Measurements from ENCODE around the gene TLR1.
"Not testable (repeated sequence)": the region's sequence is repeated elsewhere in the genome, so short reads cannot be mapped to it uniquely, and the experiment has no call there.

The TLR1 gene

GRCh38 chr4:38775326-38775725 is 29.3 kb downstream of the TLR1 start:
- DNase-seq: no peak

DNA sequence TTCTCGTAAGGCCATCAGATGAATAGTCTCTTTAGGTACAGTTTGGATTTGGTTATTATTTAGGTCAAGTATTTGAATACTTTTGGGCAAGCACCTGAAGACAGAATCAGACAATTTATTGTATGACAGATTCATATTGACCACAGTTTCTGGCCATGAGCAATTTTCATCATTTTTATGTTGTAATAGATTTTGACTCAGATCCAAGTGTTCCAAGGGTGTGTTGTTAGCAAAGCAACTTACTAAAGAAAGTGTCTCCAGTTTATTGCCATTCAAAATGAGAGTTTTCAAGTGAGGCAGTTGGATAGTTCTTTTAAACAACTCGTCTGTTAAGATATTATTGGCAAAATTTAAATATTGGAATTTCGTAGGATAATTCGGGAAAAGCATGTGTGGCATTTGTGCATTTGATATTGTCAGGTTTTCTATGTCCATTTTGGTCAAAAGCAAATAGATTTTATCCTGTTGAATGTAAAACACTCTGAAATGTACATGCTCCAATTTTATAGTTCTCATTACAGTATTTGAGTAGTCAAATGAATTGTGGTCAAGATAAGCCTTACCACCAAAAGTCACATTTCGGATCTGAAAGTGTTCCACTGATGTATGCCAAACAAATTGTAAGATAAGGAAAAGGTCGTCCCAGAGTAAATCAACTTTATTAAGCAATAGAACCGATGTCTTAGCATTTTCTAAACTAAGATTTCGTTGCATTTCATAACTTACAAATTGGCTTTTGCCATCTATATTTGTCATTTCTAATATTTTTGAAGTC is 30.2 kb downstream of the TLR1 start:
- DNase-seq: no peak

- DNase-seq: not testable (repeated sequence)
Observed at GRCh38 chr4:38770281-38770680, 34.3 kb downstream of the TLR1 start.

DNA sequence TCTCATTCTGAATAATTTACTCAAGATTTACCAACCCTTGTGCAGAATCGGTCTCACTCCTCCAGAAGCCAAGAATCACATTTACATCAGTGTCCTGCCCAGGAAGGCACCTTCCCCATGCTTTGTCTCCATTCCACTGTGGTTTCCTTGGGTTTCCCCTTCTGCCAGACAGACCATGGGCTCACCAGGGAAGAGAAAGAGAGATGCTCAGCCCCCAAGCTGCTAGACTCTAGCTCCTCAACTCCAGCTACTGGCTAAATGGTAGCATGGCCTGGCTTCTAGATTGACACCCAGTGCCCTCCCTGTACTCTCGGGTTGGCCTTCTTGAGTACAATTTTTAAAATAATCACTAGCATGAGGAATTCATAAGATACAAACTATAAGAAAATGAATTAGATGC is 34.7 kb downstream of the TLR1 start:
- DNase-seq: no peak

- no peak for DNase-seq
Observed at GRCh38 chr4:38769441-38769840, 35.1 kb downstream of the TLR1 start.

DNA sequence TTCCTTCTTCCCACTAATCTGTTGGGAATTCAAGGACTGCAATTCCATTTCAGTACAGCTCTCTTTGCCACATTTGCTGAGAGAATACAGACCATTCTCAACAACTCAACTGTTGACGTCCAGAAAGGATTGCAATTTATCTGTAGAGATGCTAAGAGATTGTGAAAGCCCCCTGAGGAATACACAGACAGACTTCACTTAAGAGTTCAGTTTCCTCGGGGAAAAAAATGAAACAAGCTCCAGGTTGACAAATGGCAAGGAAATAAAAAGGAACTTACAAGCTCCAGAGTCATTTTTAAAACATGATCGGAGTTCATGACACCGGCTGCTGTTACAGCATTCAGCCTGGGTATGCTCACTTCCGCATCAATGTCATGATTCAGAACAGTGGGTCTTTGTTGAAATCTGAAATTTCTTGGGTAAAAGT is 35.6 kb downstream of the TLR1 start:
- no peak for DNase-seq

DNA sequence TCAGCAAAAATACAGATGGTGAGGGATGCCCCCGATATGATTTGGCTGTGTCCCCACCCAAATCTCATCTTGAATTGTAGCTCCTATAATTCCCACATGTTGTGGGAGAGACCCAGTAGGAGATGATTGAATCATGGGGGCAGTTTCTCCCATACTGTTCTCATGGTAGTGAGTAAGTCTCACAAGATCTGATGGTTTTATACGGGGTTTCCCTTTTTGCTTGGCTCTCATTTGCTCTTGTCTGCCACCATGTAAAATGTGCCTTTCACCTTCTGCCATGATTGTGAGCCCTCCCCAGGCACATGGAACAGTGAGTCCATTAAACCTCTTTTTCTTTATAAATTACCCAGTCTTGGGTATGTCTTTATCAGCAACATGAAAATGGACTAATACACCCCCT is 37.7 kb downstream of the TLR1 start:
- DNase-seq: not testable (repeated sequence)

GRCh38 chr4:38765382-38765781 is 39.2 kb downstream of the TLR1 start:
- no peak for DNase-seq

- DNase-seq: no peak
Observed at GRCh38 chr4:38764277-38764676, 40.3 kb downstream of the TLR1 start.

- DNase-seq: no peak
Observed at GRCh38 chr4:38762560-38762959, 42.0 kb downstream of the TLR1 start.

- no peak for DNase-seq
Observed at GRCh38 chr4:38759790-38760122, 44.8 kb downstream of the TLR1 start.

DNA sequence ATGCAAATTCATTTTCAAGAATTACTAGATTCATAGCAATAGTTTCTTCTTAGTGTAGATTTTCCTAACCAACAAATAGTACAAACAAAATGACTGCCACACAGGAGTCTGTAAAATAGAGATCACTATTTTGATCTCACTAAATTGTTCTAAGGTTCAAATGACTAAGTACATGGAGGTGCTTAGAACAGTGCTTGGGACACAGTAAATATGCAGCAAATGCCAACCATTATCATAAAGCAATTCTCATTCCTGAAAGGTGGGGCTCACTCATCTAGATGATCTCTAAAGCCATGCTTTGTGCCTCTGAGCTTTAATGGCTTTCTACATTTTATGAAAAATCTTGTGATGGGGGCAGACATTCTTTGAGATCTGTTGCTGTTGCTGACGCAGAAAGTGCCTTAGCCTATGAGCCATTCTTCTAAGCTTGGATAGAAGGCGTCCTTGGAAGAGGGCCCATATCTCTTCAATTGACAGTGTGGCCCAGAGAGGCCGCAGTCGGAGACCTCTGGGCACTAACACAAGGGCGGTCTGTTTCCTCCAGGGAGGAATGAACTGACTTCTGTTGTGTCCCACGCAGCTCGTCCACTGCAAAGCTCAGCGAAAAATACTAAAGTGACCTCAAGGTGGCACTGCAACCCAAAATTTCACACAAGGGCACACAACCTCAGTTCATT is 45.3 kb downstream of the TLR1 start:
- peak; percentile 4 to 95 (median 80) for DNase-seq

- DNase-seq: no peak
Observed at GRCh38 chr4:38757945-38758600, 46.5 kb downstream of the TLR1 start.

DNA sequence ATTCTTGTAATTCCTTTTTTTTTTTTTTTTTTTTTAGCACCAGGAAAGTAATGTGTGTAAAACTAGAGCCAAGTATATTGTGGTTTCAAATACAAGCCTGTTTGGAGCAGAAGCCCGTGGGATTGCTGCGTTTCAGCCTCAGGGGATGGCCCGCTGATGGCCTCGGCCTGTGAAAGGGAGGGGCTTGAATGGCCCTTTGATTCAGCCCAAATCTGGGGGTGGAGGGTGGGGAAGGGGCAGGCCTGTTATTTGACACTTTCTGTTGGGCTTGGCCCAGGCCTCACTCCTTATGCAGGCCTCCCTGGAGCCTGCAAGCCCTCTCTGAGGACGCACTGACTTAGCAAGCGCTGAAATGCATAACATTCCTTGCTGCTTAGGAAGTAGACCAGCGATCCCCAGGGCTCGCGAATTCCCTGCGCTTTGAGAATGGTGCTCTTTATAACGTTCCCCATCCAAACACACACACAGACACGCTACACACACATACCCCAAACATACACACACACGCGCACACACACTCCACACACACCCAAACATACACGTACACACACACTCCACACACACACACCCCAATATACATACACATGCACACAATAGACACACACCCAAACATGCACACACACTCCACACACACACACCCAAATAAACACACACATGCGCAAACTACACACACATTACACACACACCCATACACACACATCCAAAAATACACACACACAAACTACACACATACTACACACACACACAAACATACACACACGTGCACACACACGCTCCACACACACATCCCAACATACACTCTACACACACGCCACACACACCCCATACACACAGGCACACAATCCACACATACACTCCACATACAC is 51.4 kb downstream of the TLR1 start:
- peak in 18 of 56 donors; percentile 6 to 38 (median 16) for DNase-seq

DNA sequence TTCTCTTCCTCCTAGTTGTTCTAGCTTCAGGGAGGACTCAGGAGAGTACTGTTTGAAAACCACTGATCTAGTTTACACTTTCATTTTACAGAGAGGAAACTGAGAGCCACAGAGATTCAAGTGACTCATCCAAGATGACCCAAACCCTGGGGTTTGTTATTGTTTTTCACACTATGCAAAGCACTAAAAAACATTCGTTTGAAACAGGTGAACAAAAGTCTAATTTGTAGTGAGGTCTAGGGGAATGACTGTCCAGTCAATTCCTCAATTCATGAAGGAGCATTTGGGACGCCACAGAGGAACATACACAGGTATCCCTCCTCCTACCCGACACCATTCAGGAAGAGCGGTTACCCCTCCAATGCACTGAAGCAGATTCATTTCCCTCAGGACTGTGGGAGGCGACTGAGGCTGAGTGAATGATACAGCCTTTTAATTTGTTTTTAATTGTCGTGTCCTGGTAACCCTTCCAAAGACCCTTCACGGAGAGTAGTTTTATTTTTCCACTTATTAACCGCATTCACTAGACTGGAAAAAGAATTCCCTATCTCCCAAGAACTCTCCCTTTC is 52.1 kb downstream of the TLR1 start:
- no peak for DNase-seq

DNA sequence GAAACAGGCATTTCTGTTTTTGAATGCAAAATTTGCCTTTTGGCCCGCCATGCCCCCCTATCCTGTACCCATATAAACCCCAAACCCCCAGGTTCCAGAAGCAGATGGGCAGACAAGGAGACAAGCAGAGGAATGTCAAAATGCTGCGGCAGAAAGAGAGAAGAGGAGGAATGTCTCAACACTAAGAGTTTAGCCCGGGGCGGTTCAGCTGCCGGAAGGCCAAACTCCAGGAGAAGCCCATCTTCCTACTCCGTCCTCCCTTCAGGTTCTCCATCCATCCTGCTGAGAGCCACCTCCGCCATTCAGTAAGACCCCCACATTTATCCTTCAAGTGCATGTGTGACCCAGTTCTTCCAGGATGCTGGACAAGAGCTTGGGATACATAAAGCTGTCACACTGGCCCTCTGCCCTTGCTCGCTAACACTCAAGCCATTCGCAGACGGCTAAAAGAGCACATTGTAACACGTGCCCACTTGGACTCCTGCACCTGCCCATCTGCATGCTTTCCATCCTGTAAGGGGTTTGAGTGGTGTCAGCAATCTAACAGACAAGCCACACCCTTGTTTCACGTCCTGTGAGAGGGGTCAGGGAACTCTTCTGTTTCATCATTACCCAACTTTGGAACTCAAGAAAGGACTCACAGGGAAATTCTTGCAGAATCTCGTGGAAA is 53.1 kb downstream of the TLR1 start:
- DNase-seq: no peak

DNA sequence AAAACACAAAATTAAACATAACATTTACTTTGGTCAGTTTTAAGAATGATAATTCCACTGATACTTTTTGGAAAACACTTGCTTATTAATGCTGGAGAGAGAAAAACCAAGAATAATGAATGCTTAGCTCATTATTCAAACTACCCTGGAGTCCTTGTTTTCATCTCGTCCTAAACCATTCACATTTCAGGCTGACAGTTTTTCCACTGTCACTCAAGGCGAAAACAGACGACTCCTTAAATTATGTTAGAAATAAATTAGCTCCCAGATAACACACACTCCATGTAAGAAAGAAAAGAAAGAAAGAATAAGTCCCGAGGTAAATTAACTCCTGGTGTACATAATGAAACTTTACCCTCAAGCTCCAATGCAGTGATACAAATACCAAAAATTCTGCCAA is 55.3 kb downstream of the TLR1 start:
- no peak for DNase-seq

DNA sequence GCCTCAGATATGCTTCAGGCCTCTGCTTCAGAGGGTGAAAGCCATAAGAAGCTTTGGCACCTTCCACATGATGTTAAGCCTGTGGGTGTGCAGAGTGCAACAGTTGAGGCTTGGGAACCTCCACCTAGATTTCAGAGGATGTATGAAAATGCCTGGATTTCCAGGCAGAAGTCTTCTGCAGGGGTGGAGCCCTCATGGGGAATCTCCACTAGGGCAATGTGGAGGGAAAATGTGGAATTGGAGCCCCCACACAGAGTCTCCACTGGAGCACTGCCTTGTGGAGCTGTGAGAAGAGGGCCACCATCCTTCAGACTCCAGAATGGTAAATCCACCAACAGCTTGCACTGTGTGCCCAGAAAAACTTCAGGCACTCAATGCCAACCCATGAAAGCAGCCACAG is 57.0 kb downstream of the TLR1 start:
- DNase-seq: no peak
